MM.1S (cell line): Measurements from ENCODE around the gene SLC2A1.
"Not testable (repeated sequence)": the region's sequence is repeated elsewhere in the genome, so short reads cannot be mapped to it uniquely, and the experiment has no call there.

ENCODE experiments used
- CTCF ChIP-seq: fragments of 300-600 bp; sonication (generic); IDR thresholded peaks from 2 replicates; pipeline ENCODE4 v1.5.1; 2016; ENCODE audit warnings: antibody characterized with exemption, low read length, mixed read lengths
- EZH2 ChIP-seq: fragments of 300-600 bp; sonication (generic); optimal IDR thresholded peaks from 2 replicates; pipeline ENCODE3; 2017; ENCODE audit warnings: low read depth, mild to moderate bottlenecking, antibody characterized with exemption, low read length, mixed read lengths

GRCh38 chr1:42899960-42900359 is 58.7 kb downstream of the SLC2A1 start:
- not testable (repeated sequence) for TF ChIP-seq CTCF, EZH2
